ENCODE data around the gene CEACAM21.

Gene CEACAM21

GRCh38 chr19:41591951-41592562 is 16.1 kb downstream of the CEACAM21 start:
- Histone ChIP-seq H4K12ac (ENCODE audit: low read depth, low read length) (no peak overlapping the region), H3K23ac (ENCODE audit: low read length) (no peak overlapping the region), H2BK5ac (ENCODE audit: low read depth, low read length, poor library complexity) (no peak overlapping the region), H3K9ac (ENCODE audit: low read length) (no peak overlapping the region), H3K4me3 (ENCODE audit: low read depth, low read length) (no peak overlapping the region), H4K8ac (ENCODE audit: low read depth, low read length) (no peak overlapping the region), H3K14ac (ENCODE audit: low read length) (no peak overlapping the region), H3K79me2 (ENCODE audit: control insufficient read depth, insufficient read depth, low read length, poor library complexity) (no peaks in the 10 kb centered on the region), H3K36me3 (ENCODE audit: control insufficient read depth in 1 of 2, insufficient read depth in 2 of 2, low read length in 2 of 2) (no peaks in the 10 kb centered on the region), H3K4ac (ENCODE audit: low read depth, low read length) (no peak overlapping the region), H2BK120ac (ENCODE audit: insufficient read depth, low read length, poor library complexity) (no peak overlapping the region), H3K18ac (ENCODE audit: low read length) (no peak overlapping the region), H3K79me1 (ENCODE audit: low read length) (no peaks in the 10 kb centered on the region), H4K91ac (ENCODE audit: low read depth, low read length) (no peak overlapping the region), H2AFZ (ENCODE audit: insufficient read depth, low read length, poor library complexity) (no peak overlapping the region), H2AK5ac (ENCODE audit: low read length) (no peak overlapping the region), H3K27me3 (ENCODE audit: insufficient read depth, low read length) (no peaks in the 10 kb centered on the region), H3K4me2 (ENCODE audit: low read length) (no peak overlapping the region), H2BK12ac (ENCODE audit: low read length) (no peak overlapping the region), H3K4me1 (ENCODE audit: control insufficient read depth in 1 of 2, insufficient read depth in 2 of 2, low read length in 2 of 2) (no peaks in the 10 kb centered on the region), H3K27ac (ENCODE audit: low read depth, low read length) (no peak overlapping the region), H3K9me3 (ENCODE audit: insufficient read depth, low read depth, low read length) (peaks cover 30% of the 10 kb centered on the region)
- no peak for DNase-seq
- WGBS (ENCODE audit: extremely low coverage, insufficient coverage, insufficient read length) = no CpG with 5 or more reads among the region's 5 CpGs

GRCh38 chr19:41595258-41595889 is 19.4 kb downstream of the CEACAM21 start:
- H3K27ac ChIP-seq (ENCODE audit: low read depth, low read length) = no peak overlapping the region
- H4K8ac ChIP-seq (ENCODE audit: low read depth, low read length) = no peak overlapping the region
- H2AFZ ChIP-seq (ENCODE audit: insufficient read depth, low read length, poor library complexity) = no peak overlapping the region
- no peak overlapping the region for H3K23ac ChIP-seq (ENCODE audit: low read length)
- no peak overlapping the region for H2BK120ac ChIP-seq (ENCODE audit: insufficient read depth, low read length, poor library complexity)
- no peak overlapping the region for H2BK5ac ChIP-seq (ENCODE audit: low read depth, low read length, poor library complexity)
- no peak overlapping the region for H3K4me3 ChIP-seq (ENCODE audit: low read depth, low read length)
- H3K79me2 ChIP-seq (ENCODE audit: control insufficient read depth, insufficient read depth, low read length, poor library complexity) = no peaks in the 10 kb centered on the region
- H2AK5ac ChIP-seq (ENCODE audit: low read length) = no peak overlapping the region
- no peak overlapping the region for H4K12ac ChIP-seq (ENCODE audit: low read depth, low read length)
- H3K4me2 ChIP-seq (ENCODE audit: low read length) = no peak overlapping the region
- no peaks in the 10 kb centered on the region for H3K36me3 ChIP-seq (ENCODE audit: control insufficient read depth in 1 of 2, insufficient read depth in 2 of 2, low read length in 2 of 2)
- no peak overlapping the region for H3K4ac ChIP-seq (ENCODE audit: low read depth, low read length)
- no peak overlapping the region for H3K18ac ChIP-seq (ENCODE audit: low read length)
- H2BK12ac ChIP-seq (ENCODE audit: low read length) = no peak overlapping the region
- H3K9me3 ChIP-seq (ENCODE audit: insufficient read depth, low read depth, low read length) = peaks cover 8% of the 10 kb centered on the region
- no peaks in the 10 kb centered on the region for H3K79me1 ChIP-seq (ENCODE audit: low read length)
- DNase-seq = peak; percentile 40 to 66
- H3K4me1 ChIP-seq (ENCODE audit: control insufficient read depth in 1 of 2, insufficient read depth in 2 of 2, low read length in 2 of 2) = no peaks in the 10 kb centered on the region
- H3K9ac ChIP-seq (ENCODE audit: low read length) = no peak overlapping the region
- no CpG with 5 or more reads among the region's 4 CpGs for WGBS (ENCODE audit: extremely low coverage, insufficient coverage, insufficient read length)
- H4K91ac ChIP-seq (ENCODE audit: low read depth, low read length) = no peak overlapping the region
- H3K27me3 ChIP-seq (ENCODE audit: insufficient read depth, low read length) = no peaks in the 10 kb centered on the region
- no peak overlapping the region for H3K14ac ChIP-seq (ENCODE audit: low read length)

DNA sequence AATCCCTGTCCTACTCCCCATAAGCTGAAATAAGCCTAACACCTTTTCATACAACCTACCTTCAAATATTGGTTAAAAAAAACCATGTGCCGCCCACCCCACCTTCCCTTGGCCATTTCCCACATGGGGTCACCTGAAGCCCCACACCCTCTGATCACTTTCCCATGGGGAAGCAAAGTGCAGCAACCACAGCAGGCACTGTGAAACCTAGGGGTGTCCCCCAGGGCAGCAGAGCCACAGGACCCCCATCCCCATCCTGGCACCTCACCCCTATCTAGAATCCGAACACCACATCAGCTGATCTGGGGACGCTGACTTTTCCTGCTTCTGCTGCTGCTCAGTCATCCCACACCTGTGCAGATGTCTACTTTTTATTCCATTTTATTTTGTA is 19.9 kb downstream of the CEACAM21 start:
- peaks cover 11% of the 10 kb centered on the region for H3K9me3 ChIP-seq (ENCODE audit: insufficient read depth, low read depth, low read length)
- no peaks in the 10 kb centered on the region for H3K4me1 ChIP-seq (ENCODE audit: control insufficient read depth in 1 of 2, insufficient read depth in 2 of 2, low read length in 2 of 2)
- H3K27ac ChIP-seq (ENCODE audit: low read depth, low read length) = no peak overlapping the region
- H3K36me3 ChIP-seq (ENCODE audit: control insufficient read depth in 1 of 2, insufficient read depth in 2 of 2, low read length in 2 of 2) = no peaks in the 10 kb centered on the region
- H3K4me2 ChIP-seq (ENCODE audit: low read length) = no peak overlapping the region
- no peak for DNase-seq
- H4K8ac ChIP-seq (ENCODE audit: low read depth, low read length) = no peak overlapping the region
- H2AFZ ChIP-seq (ENCODE audit: insufficient read depth, low read length, poor library complexity) = no peak overlapping the region
- H4K91ac ChIP-seq (ENCODE audit: low read depth, low read length) = no peak overlapping the region
- no peak overlapping the region for H3K14ac ChIP-seq (ENCODE audit: low read length)
- H3K79me1 ChIP-seq (ENCODE audit: low read length) = no peaks in the 10 kb centered on the region
- no peak overlapping the region for H2BK12ac ChIP-seq (ENCODE audit: low read length)
- WGBS (ENCODE audit: extremely low coverage, insufficient coverage, insufficient read length) = no CpG with 5 or more reads among the region's 3 CpGs
- no peak overlapping the region for H2BK120ac ChIP-seq (ENCODE audit: insufficient read depth, low read length, poor library complexity)
- H3K18ac ChIP-seq (ENCODE audit: low read length) = no peak overlapping the region
- H3K79me2 ChIP-seq (ENCODE audit: control insufficient read depth, insufficient read depth, low read length, poor library complexity) = no peaks in the 10 kb centered on the region
- H3K27me3 ChIP-seq (ENCODE audit: insufficient read depth, low read length) = no peaks in the 10 kb centered on the region
- H3K23ac ChIP-seq (ENCODE audit: low read length) = no peak overlapping the region
- H2BK5ac ChIP-seq (ENCODE audit: low read depth, low read length, poor library complexity) = no peak overlapping the region
- no peak overlapping the region for H4K12ac ChIP-seq (ENCODE audit: low read depth, low read length)
- no peak overlapping the region for H3K9ac ChIP-seq (ENCODE audit: low read length)
- no peak overlapping the region for H3K4ac ChIP-seq (ENCODE audit: low read depth, low read length)
- no peak overlapping the region for H2AK5ac ChIP-seq (ENCODE audit: low read length)
- no peak overlapping the region for H3K4me3 ChIP-seq (ENCODE audit: low read depth, low read length)

GRCh38 chr19:41597600-41598041 is 21.7 kb downstream of the CEACAM21 start:
- no peak overlapping the region for H2BK5ac ChIP-seq (ENCODE audit: low read depth, low read length, poor library complexity)
- no peaks in the 10 kb centered on the region for H3K4me1 ChIP-seq (ENCODE audit: control insufficient read depth in 1 of 2, insufficient read depth in 2 of 2, low read length in 2 of 2)
- H2AK5ac ChIP-seq (ENCODE audit: low read length) = no peak overlapping the region
- H3K9ac ChIP-seq (ENCODE audit: low read length) = no peak overlapping the region
- no peak overlapping the region for H2AFZ ChIP-seq (ENCODE audit: insufficient read depth, low read length, poor library complexity)
- H2BK12ac ChIP-seq (ENCODE audit: low read length) = no peak overlapping the region
- no peaks in the 10 kb centered on the region for H3K79me1 ChIP-seq (ENCODE audit: low read length)
- H3K27me3 ChIP-seq (ENCODE audit: insufficient read depth, low read length) = no peaks in the 10 kb centered on the region
- H3K14ac ChIP-seq (ENCODE audit: low read length) = no peak overlapping the region
- no peak overlapping the region for H3K4me2 ChIP-seq (ENCODE audit: low read length)
- no peak overlapping the region for H3K4ac ChIP-seq (ENCODE audit: low read depth, low read length)
- DNase-seq = peak; percentile 66 to 83
- no peak overlapping the region for H4K12ac ChIP-seq (ENCODE audit: low read depth, low read length)
- no peaks in the 10 kb centered on the region for H3K79me2 ChIP-seq (ENCODE audit: control insufficient read depth, insufficient read depth, low read length, poor library complexity)
- H3K4me3 ChIP-seq (ENCODE audit: low read depth, low read length) = no peak overlapping the region
- no peak overlapping the region for H3K18ac ChIP-seq (ENCODE audit: low read length)
- peaks cover 11% of the 10 kb centered on the region for H3K9me3 ChIP-seq (ENCODE audit: insufficient read depth, low read depth, low read length)
- H3K27ac ChIP-seq (ENCODE audit: low read depth, low read length) = no peak overlapping the region
- H3K23ac ChIP-seq (ENCODE audit: low read length) = no peak overlapping the region
- no peaks in the 10 kb centered on the region for H3K36me3 ChIP-seq (ENCODE audit: control insufficient read depth in 1 of 2, insufficient read depth in 2 of 2, low read length in 2 of 2)
- H4K91ac ChIP-seq (ENCODE audit: low read depth, low read length) = no peak overlapping the region
- H2BK120ac ChIP-seq (ENCODE audit: insufficient read depth, low read length, poor library complexity) = no peak overlapping the region
- no CpG with 5 or more reads among the region's 10 CpGs for WGBS (ENCODE audit: extremely low coverage, insufficient coverage, insufficient read length)
- H4K8ac ChIP-seq (ENCODE audit: low read depth, low read length) = no peak overlapping the region

Data from trophoblast cell (in vitro differentiated cells and primary cell).